Mammary epithelial cell (primary cell): ENCODE data around the gene MED16.

ENCODE experiments used
- CTCF ChIP-seq, 2 donors: IDR thresholded peaks in 1 of 2; conservative IDR thresholded peaks in 1 of 2; 2 replicates each; pipeline ENCODE4 v1.5.1; 2011 to 2012; ENCODE audit warnings: inconsistent platforms in 2 of 2, low read length in 2 of 2, mild to moderate bottlenecking in 2 of 2, control low read depth in 1 of 2, low read depth in 1 of 2; ENCODE audit not compliant: insufficient read depth in 1 of 2; ENCODE audit errors: extremely low read depth in 1 of 2
- EZH2 ChIP-seq: IDR thresholded peaks from 2 replicates; pipeline ENCODE4 v1.6.1; 2012; ENCODE audit warnings: low read length, inconsistent platforms, borderline replicate concordance

GRCh38 chr19:868458-869244 lies 24.3 kb downstream of the MED16 start:
- TF ChIP-seq CTCF (conservative IDR thresholded peaks at IDR 0.05 in 1 of 2, IDR thresholded peaks at IDR 0.05 in 1 of 2; ENCODE audit: extremely low read depth in 1 of 2, insufficient read depth in 1 of 2, low read depth in 1 of 2, low read length in 2 of 2) (no peak), EZH2 (no peak)
